Nucleus accumbens (tissue), 56 donors: ENCODE data around the gene ITGA5.
A peak's percentile ranks its signal among the peaks of the same experiment; 100 is the strongest.

Source experiments
- DNase-seq, 56 donors: peaks; one replicate each; lab custom pipeline; 2025; lab: John Stamatoyannopoulos, UW

Gene ITGA5

GRCh38 chr12:54413284-54414190, 5.5 kb downstream of the ITGA5 start:
- DNase-seq, result peak in 2 of 56 donors; percentile 8 to 10

DNA sequence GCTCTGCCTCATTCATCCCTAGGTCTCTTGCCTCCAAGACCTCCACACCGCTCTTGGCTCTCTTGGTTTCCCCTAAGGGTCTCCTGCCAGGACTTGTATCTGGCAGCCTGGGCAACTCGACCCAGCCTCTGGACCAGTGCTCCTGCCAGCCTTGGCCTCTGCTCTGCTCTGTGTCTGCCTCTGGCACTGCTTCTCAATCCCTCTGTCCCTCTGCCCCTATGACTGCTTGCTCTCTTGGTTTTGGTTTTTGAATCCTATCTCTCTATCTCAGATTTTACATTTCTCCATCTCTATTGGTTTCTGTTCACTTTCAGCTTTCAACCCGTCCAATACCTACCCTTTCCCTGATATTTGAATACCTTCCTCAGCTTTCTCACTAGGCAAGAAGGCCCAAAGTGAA, 6.3 kb downstream of the ITGA5 start:
- no peak for DNase-seq

GRCh38 chr12:54412348-54412747, 6.7 kb downstream of the ITGA5 start:
- no peak for DNase-seq

GRCh38 chr12:54411391-54412241, 7.5 kb downstream of the ITGA5 start:
- peak in 1 of 56 donors; percentile 37 for DNase-seq

DNA sequence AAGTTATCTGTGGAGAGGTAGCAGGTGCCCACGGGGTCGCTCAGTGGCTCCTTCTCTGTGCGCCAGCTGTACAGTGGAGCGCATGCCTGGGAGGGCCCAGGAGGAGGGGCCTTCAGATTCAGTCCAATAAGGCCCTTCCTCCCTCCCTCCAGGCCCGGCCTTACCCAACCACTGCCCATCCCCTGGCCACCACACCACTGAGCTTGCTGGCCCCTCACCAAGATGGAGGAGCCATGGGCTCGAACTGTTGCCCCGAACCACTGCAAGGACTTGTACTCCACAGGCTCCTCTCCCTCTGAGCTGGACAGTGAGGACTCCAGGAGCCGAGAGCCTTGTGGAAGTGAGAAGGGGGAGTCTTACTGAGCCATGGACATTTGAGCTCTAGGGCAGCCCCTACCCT, 9.8 kb downstream of the ITGA5 start:
- DNase-seq, result no peak

GRCh38 chr12:54407183-54407905, 11.7 kb downstream of the ITGA5 start:
- DNase-seq, result no peak

GRCh38 chr12:54405573-54405972, 13.5 kb downstream of the ITGA5 start:
- no peak for DNase-seq

DNA sequence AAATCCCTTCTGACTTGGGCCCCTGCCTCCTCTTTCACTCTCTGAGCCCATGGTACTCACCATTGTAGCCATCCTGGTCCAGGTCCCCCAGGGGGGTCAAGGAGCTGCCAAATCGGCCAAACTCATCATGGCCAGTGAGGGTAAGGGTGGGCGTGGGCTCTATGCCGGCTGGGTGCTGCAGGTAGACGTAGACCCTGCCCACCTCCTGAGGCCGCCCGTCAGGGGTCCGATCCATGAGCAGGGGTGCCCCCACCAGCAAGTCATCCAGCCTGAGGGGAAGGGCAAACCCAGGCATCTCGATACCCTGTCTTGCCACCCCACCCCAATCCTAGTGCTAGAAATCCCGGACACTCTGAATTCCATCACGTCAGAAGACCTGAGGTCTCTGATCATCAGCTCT, 14.0 kb downstream of the ITGA5 start:
- DNase-seq, result no peak

- DNase-seq, result peak in 8 of 56 donors; percentile 16 to 55 (median 28)
These were observed 14.7 kb downstream of the ITGA5 start for GRCh38 chr12:54404061-54405004.

- no peak for DNase-seq
These were observed 17.9 kb downstream of the ITGA5 start for GRCh38 chr12:54401119-54401518.

DNA sequence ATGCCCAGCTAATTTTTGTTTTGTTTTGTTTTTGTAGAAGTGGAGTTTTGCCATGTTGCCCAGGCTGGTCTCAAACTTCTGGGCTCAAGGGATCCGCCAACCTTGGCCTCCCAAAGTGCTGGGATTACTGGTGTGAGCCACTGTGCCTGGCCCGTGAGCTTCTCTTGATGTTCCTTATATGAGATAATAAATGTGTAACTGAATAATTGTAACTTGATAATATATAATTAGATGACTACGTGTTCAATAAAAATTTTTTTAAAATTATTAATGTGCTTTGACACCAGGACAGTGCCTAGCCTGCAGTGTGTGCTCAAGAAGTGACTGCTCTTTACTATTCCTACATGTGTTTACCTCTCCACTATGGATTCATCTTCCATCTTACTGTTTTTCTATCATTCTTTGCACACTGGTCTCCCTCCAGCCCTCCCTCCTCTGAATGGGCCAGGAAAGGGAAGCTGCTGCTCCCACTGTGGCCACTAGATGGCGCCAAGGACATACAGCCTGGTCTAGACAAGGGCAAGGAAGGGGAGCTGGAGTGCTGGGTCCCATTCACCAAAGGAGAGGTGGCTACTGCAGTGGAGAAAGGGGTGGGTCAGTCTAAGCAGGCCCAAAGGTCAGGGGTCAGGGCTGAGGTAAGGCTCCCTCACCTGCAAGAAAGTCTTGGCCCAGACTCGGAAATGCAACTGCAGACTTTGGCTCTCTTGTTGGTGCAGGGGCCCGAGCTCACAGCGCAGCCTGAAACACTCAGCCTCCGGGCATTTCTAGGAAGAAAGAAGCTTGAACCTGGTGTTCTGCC, 19.9 kb downstream of the ITGA5 start:
- DNase-seq, result peak in 51 of 56 donors; percentile 20 to 93 (median 74)

DNA sequence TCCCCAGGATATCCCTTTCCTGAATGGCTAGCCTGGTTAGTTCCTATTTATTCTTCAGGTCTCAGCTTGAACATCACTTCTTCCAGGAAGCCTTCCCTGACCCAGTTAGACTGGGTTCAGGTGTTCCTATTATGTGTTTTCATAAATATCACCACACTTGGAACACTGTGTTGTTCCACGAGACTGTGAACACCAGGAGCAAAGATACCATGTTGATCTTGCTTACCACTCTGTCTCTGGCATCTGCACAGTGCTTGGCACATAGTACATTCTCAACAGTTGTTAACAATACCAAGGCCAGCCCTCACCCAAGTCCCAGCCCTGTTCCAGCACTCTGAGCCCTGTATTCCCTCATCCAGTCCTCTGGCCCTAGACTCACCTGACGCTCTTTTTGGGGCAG, 20.8 kb downstream of the ITGA5 start:
- DNase-seq, result no peak

GRCh38 chr12:54397157-54397556, 21.9 kb downstream of the ITGA5 start:
- no peak for DNase-seq

GRCh38 chr12:54395545-54395944, 23.5 kb downstream of the ITGA5 start:
- DNase-seq, result no peak

- no peak for DNase-seq
These were observed 24.1 kb downstream of the ITGA5 start for GRCh38 chr12:54394986-54395385.

- peak in 29 of 56 donors; percentile 9 to 76 (median 30) for DNase-seq
These were observed 24.8 kb downstream of the ITGA5 start for GRCh38 chr12:54394281-54394719.

GRCh38 chr12:54393743-54394142, 25.3 kb downstream of the ITGA5 start:
- no peak for DNase-seq

DNA sequence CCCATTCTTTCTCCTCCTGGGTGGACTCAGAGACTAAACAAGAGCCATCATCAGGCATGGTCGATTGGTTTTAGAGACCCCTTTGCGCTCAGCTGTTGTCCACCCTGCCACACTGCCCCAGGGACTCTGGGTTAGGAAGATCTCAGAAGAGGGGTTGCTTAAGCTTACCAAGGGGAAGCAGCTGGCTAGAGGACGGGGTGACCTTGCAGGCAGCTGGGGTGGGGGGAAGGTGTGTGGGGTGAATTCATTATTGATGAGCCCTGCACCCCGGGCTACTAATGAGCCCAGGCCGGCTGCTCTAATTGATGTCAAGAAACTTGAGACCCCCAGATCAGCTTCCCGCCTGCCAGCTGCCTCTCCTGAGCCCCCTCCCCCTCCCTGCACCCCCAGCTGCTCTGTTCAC, 25.9 kb downstream of the ITGA5 start:
- DNase-seq, result no peak
